Activated CD4-positive, alpha-beta T cell treated with anti-CD3 and anti-CD28 coated beads, Interleukin-2, amount 50 U/mL, for 4 hours (primary cell): ENCODE data around the gene AGAP3.

Source experiments
- DNase-seq, 2 experiments: peaks; one replicate each; pipeline ENCODE4 v3.0.0-alpha.2; 2020

AGAP3 gene

DNA sequence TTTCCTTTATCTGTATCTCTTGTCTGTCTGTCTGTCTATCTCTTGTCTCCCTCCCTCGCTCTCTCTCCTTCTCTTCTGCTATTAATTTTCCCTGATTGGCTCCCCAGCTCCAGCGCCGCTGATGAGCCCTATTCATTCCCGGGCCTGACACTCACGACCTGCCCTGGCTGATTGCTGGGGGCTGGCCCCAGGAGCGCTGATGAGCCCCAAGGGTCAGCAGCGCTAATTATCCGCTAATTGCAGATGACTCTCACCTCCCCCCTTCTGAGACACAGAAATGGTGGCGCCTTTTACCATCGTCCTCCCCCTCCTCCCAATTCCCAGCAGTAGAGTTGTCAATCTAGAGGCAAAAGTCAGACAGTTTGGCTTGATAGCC is 82.5 kb downstream of the AGAP3 start:
- DNase-seq = no peak

- peak; percentile 67 to 68 for DNase-seq
Observed at GRCh38 chr7:151172273-151173141, 86.2 kb downstream of the AGAP3 start.

DNA sequence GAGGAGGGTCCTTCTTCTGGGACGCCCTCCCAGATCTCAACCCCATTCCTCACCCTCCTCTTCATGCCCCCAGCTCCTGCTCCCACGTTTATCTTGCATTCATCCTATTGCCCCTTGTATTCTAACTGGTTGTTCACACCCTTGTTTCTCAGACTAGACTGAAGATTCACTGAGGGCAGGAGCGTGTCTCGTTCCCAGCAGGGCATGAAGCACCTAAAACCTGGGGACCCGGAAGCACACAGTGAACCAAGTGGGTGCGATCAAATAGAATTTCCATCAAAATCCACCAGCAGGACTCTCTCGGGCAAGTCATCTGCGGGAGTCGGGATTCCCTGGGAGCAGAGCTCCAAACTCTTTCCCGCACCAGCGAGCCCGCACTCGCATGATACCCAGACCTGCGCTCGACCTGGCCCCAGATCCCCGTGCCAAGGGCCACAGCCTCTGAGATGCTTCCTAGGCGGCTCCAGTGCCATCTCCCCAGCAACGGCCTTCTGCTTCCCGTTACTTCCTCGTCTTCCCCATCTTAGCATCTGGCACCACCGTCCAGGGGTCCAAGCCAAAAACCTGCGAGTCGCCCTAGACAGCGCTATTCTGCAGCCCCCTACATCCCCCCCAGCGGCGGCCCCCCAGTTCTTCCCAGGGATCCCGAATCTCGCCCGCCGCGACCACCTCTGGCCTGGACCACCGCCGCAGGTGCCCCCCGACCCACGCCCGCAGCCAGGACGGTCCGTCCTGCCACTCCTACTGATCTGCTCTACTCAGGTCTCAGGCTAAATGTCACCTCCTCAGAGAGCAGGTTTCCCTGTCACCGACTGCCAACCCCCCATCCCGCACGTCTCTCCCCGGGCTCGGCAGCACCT is 87.3 kb downstream of the AGAP3 start:
- DNase-seq = no peak

DNA sequence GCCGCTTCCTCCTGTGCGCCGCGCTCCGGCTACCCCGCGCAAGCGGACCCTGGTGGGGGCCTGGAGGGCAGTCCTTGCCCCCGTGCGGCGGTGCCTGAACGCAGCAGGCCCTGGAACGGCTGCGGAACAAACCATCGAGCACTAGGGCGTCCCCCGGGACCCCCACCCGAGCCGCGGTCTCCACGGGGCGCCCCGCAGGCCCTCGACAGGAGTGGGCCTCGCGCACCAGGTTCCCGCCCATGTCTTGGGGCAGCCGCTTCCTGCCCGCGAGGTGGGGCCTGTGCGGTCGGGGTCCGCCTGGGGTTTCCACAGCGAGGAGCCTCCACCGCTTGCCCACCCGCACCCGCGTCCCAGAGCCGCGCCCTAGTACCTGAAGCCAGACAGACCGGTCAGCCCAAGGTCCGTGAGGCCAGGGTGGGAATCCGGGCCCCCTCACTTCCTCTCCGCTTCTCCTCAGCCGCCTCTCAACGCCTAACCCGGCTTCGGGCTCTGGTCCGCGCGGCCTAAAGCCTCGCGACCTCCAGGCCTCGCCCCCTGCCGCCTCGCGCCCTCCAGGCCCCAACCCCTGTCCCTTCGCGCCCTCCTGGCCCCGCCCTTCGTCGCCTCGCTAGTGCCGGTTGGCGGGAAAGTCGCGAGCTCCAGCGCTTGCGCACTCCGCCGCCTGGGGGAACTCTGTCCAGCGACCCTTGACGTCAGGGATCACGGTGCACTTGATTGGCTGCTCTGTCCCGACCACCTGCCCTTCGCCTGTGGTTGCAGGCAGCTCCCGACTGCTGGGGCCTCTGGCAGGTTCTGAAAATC is 88.2 kb downstream of the AGAP3 start:
- DNase-seq = no peak

GRCh38 chr7:151175047-151175792 is 88.9 kb downstream of the AGAP3 start:
- no peak for DNase-seq

GRCh38 chr7:151175793-151176311 is 89.6 kb downstream of the AGAP3 start:
- no peak for DNase-seq

DNA sequence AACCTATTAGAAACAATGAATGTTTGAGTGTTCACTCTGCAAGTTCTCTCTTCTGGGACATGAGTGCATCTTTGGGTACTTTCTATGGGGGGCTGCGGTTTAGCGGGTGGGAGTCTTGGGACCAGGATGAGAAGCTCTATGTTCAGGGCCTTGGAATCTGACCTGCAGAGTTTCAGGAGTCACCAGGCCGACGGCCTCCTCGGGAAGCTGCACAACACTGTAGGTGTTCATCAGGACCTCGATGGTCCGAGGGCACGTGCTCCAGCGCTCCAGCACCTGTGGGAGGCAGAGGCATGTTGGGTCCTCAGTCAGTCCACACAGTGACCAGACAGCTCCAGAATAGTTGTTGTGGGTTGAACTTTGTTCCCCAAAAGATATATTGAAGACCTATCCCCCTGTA is 90.1 kb downstream of the AGAP3 start:
- DNase-seq = no peak

DNA sequence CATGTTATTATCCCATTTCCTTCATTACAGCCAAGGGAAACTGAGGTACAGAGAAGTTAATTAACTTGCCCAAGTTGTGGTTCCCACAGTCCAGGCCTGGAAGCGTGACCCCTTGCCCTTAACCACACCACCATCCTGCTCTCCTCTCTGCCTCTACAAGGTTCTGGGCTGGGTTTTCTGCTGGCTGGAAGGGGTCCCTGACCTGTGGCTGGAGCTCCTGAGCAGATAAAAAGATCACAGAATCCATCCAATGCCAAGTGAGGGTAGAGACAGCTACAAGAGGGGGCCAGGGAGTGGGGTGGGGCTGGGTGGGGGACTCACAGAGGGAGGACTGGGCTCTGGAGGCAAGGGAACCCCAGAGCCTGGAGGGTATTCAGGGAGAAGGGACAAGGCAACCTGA is 91.0 kb downstream of the AGAP3 start:
- DNase-seq = no peak

GRCh38 chr7:151178236-151178635 is 92.0 kb downstream of the AGAP3 start:
- no peak for DNase-seq

GRCh38 chr7:151178831-151179230 is 92.6 kb downstream of the AGAP3 start:
- no peak for DNase-seq

GRCh38 chr7:151179287-151179860 is 93.1 kb downstream of the AGAP3 start:
- DNase-seq = no peak

GRCh38 chr7:151179946-151180345 is 93.7 kb downstream of the AGAP3 start:
- no peak for DNase-seq

DNA sequence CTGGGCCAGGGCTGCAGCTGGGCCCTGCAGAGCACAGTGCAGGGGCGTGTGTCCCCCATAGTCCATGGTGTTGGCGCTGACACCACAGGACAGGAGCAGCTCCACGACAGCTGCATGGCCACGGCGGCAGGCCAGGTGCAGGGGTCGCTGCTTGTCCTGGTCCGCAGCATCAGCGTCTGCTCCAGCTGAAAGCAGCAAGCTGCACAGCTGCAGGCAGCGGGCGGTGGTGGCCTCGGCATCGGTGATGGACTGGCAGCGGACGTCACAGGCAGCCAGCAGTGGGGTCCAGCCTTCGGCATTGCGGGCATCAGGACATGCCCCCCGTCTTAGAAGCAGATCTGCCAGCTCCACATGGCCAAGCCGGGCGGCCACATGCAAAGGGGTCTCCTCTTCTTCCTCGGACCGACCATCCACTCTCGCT is 94.7 kb downstream of the AGAP3 start:
- DNase-seq = no peak

GRCh38 chr7:151185762-151186639 is 99.7 kb downstream of the AGAP3 start:
- DNase-seq = no peak

- DNase-seq = no peak
Observed at GRCh38 chr7:151186640-151187408, 100.5 kb downstream of the AGAP3 start, which contains the start of gene ASB10. ASB10 (minus strand) TSS chr7:151187250; CDS start chr7:151187130, 120 bp downstream.

DNA sequence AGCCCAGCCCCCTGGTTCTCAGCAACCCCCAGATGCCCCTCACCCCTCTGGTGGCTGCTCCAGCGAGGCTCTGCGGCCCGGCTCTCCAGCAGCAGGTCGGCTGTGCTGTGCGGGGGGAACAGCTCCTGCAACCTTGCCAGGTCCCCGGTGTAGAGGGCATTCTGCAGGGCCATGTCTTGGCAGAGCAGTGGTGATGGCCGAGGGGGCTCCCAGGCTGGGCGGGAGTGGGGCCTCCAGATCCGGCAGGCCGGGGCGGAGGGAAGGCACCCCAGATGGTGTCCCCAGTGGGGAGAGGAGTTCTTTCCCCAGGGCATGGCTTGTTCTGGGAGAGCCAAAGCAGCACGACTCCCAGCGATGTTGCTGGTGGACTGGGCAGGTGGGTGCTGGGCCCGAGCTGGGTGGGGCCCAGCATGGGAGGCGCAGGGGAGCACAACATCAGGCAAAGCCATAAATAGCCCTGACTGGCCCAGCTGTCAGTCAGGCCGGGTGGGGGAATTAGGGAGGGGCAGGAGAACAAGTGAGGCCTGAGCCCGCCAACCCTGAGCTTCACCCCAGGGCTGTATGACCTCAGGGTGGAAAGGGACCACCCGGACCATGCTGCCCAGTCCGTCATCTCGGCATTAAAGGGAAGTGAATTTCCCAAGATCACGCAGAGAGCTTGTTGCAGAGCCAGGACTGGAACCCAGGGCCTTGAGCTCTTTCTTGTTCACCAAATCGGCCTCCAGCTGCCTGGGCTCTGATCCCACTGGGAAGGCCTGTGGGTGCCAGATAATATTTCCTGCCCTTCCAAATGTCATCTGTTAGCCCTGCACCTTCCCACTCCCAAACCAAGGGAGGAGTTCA is 101.4 kb downstream of the AGAP3 start:
- no peak for DNase-seq

DNA sequence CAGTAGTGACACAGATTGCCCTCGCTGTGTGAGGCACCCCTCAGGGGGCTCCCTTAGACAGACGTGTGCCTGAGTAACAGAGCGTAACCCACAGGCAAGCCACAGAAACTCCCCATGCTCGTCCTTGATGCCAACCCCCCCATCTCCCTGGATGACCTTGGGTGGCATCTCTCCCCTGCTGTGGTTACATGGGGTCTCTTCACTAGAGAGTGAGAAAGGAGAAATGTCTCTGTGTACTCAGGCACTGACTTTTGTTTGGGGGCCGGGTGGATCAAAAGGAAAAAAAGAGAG is 101.9 kb downstream of the AGAP3 start:
- no peak for DNase-seq

DNA sequence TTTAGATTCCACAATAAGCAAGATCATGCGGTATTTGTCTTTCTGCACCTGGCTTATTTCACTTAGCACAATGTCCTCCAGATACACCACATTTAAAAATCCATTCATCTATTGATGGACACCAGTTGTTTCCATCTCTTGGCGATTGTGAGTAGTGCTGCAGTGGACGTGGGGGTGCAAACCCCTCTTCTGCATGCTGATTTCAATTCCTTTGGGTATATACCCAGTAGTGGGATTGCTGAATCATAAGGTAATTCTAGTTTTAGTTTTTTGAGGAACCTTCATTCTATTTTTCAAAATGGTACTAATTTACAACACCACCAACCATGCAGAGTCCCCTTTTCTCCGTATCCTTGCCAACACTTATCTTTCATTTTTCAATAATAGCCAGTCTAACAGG is 102.8 kb downstream of the AGAP3 start:
- DNase-seq = no peak

GRCh38 chr7:151191544-151191943 is 105.3 kb downstream of the AGAP3 start:
- DNase-seq = no peak
